Fibroblast of the aortic adventitia (primary cell): ENCODE data around the gene PLXNA2. TPM values are rescaled to one million over a fixed set of nuclear protein-coding genes. Genes with fewer than 3 reads are reported as not detected.

Source experiments
- DNase-seq: peaks from one replicate; pipeline ENCODE4 v3.0.0-alpha.2; 2010; ENCODE audit warnings: low read depth
- H3K4me3 ChIP-seq: 2 replicates; pipeline ENCODE4 v1.5.1; 2011; ENCODE audit warnings: low read depth, mild to moderate bottlenecking, control low read depth, low read length, moderate library complexity
- total RNA-seq: library from RNA; depleted of rRNA; stranded (reverse); fragments of >200 nt; gene quantifications from 2 replicates; pipeline ENCODE4 v1.2.3, GENCODE V29; 2012; ENCODE audit warnings: low replicate concordance
- TF ChIP-seq, protein P1 (sequence below): IDR thresholded peaks from 2 replicates; pipeline ENCODE4 v1.5.1; 2011; ENCODE audit warnings: mild to moderate bottlenecking, low read length, control low read depth, inconsistent platforms; ENCODE audit not compliant: insufficient read depth

PLXNA2 gene
- total RNA-seq, 1 donor, result 8.0 TPM

DNA sequence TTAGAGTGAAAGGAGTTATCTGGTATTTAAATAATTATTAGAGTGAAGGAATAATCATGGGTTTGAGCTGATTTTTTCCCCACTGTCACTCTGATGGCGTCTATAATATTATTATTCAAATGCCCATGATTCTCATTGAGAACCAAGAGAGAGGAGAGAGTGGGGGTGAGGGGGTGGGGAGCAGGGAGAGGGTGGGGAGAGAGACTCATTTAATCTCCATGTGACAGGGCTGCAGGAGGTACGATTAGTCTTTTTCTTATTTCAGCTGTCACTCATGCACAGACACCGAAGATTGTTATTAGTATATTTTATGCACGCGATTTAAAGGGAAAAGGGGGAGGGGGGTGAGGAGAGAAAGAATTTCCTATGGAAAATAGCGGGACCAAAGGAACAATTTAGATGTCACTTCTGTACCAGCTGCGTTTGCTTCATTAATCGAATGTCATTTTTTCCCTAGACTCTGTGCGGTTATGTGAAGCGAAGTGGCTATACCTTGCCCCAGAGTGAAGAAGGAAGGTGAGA lies 19.9 kb downstream of the PLXNA2 start:
- TF ChIP-seq, protein P1, sequence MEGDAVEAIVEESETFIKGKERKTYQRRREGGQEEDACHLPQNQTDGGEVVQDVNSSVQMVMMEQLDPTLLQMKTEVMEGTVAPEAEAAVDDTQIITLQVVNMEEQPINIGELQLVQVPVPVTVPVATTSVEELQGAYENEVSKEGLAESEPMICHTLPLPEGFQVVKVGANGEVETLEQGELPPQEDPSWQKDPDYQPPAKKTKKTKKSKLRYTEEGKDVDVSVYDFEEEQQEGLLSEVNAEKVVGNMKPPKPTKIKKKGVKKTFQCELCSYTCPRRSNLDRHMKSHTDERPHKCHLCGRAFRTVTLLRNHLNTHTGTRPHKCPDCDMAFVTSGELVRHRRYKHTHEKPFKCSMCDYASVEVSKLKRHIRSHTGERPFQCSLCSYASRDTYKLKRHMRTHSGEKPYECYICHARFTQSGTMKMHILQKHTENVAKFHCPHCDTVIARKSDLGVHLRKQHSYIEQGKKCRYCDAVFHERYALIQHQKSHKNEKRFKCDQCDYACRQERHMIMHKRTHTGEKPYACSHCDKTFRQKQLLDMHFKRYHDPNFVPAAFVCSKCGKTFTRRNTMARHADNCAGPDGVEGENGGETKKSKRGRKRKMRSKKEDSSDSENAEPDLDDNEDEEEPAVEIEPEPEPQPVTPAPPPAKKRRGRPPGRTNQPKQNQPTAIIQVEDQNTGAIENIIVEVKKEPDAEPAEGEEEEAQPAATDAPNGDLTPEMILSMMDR, result no peak
- no peak overlapping the region for H3K4me3 ChIP-seq
- DNase-seq, result no peak

DNA sequence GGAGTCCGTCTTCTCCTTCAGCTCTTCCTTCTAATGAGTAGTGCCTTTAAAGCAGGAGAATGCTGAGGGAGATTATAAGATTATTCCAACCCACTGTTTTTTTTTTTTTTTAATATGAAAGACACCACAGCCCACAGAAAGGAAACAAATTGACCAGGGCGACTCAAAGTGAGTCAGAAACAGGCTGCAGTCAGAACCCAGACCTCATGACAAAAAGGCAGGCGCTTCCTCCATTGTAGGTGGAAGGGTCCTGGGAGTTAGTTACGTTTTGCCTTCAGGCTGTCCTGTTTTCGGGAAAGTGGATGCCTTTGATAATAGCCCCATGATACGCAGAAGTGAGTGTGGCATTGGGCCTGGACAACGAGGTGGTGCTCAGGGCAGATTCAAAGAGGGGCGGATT lies 21.0 kb downstream of the PLXNA2 start:
- DNase-seq, result no peak
- no peak overlapping the region for H3K4me3 ChIP-seq

GRCh38 chr1:208222376-208223126 lies 21.6 kb downstream of the PLXNA2 start:
- DNase-seq, result no peak
- TF ChIP-seq, protein P1, result no peak
- no peak overlapping the region for H3K4me3 ChIP-seq

More for the DNA sequence above, 21.0 kb downstream of the PLXNA2 start:
- TF ChIP-seq, protein P1, result no peak

- TF ChIP-seq, protein P1, result no peak
- H3K4me3 ChIP-seq, result no peak overlapping the region
- no peak for DNase-seq
Measured at GRCh38 chr1:208221291-208221622, 22.9 kb downstream of the PLXNA2 start.

- no peak overlapping the region for H3K4me3 ChIP-seq
- TF ChIP-seq, protein P1, result no peak
- peak; percentile 62 for DNase-seq
Measured at GRCh38 chr1:208219659-208220282, 24.4 kb downstream of the PLXNA2 start.

DNA sequence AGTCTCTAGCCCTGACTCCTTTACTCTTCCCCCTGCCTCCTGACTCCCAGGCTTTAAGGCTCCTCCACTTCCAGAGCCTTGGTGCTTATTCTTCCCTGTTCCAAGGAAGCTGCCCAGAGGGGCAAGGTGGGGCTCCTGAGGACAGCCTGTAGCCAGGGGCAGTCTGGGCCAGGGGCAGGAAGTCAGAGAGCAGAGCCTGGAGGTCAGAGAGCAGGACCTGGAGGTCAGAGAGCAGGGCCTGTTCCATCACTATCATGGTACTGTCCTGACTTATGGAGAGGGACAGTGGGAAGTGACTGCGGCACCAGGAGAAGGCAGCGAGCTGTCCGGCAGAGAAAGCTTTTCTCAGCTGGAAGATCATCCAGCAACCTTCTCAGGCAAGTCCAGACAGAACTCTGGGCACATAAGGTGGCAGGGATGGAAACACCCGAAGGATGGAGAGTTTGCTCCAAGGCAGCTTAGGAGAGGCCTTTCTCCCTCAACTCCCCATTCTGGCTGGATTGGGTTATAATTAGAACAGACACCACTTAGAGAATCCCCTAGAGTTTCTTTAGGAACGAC lies 25.0 kb downstream of the PLXNA2 start:
- H3K4me3 ChIP-seq, result no peak overlapping the region
- TF ChIP-seq, protein P1, result no peak
- DNase-seq, result no peak
